HepG2 (cell line): ENCODE data around the gene CDC34. TPM values are rescaled to one million over a fixed set of nuclear protein-coding genes. Genes with fewer than 3 reads are reported as not detected.

ENCODE experiments used
- ATM ChIP-seq: fragments of 450-650 bp; IDR thresholded peaks from 2 replicates; pipeline ENCODE4 v1.7.1; 2017; ENCODE audit warnings: mild to moderate bottlenecking, borderline replicate concordance
- NCOA2 ChIP-seq: sonication (generic); formaldehyde crosslinking; IDR thresholded peaks from 2 replicates; pipeline ENCODE4 v1.8.0; 2022; ENCODE audit warnings: inconsistent platforms
- NKX3-1 ChIP-seq: sonication (generic); formaldehyde crosslinking; IDR thresholded peaks from 2 replicates; pipeline ENCODE4 v1.5.0; 2020; ENCODE audit warnings: missing genetic modification reagents
- SRF ChIP-seq: IDR thresholded peaks from 2 replicates; pipeline ENCODE4 v1.6.1; 2011; ENCODE audit warnings: mild to moderate bottlenecking, low read depth, low read length, moderate library complexity
- TEAD3 ChIP-seq: optimal IDR thresholded peaks from 2 replicates; pipeline ENCODE3; 2016; ENCODE audit warnings: borderline replicate concordance
- YEATS2 ChIP-seq: sonication (generic); formaldehyde crosslinking; IDR thresholded peaks from 2 replicates; pipeline ENCODE4 v1.4.0; 2020; ENCODE audit warnings: missing genetic modification reagents, borderline replicate concordance
- ZEB1 ChIP-seq: IDR thresholded peaks from 2 replicates; pipeline ENCODE4 v1.6.1; 2012; ENCODE audit warnings: mild to moderate bottlenecking, low read depth, inconsistent platforms; ENCODE audit not compliant: insufficient replicate concordance
- ZNF10 ChIP-seq: sonication (generic); formaldehyde crosslinking; IDR thresholded peaks from 2 replicates; pipeline ENCODE4 v1.4.0; 2020; ENCODE audit warnings: mild to moderate bottlenecking, low read depth, missing genetic modification reagents, borderline replicate concordance
- ZNF33A ChIP-seq: sonication (generic); formaldehyde crosslinking; IDR thresholded peaks from 2 replicates; pipeline ENCODE4 v1.5.1; 2020; ENCODE audit warnings: missing genetic modification reagents, mild to moderate bottlenecking, moderate library complexity, borderline replicate concordance
- ZNF7 ChIP-seq: IDR thresholded peaks from 2 replicates; pipeline ENCODE4 v1.6.1; 2016; ENCODE audit warnings: missing biosample characterization, missing genetic modification reagents
- ZNF749 ChIP-seq: sonication (generic); formaldehyde crosslinking; IDR thresholded peaks from 2 replicates; pipeline ENCODE4 v1.8.0; 2022; ENCODE audit warnings: mild to moderate bottlenecking, missing genetic modification reagents, moderate library complexity, borderline replicate concordance
- ZNF75D ChIP-seq: sonication (generic); formaldehyde crosslinking; IDR thresholded peaks from 2 replicates; pipeline ENCODE4 v1.8.1; 2023; ENCODE audit warnings: missing genetic modification reagents, mild to moderate bottlenecking, borderline replicate concordance
- polyA plus RNA-seq, 8 experiments: library from polyadenylated mRNA; depleted of rRNA in 3 of 8; stranded (reverse) in 7 of 8; unstranded in 1 of 8; fragments of >200 nt; fragmentation: Illumina TruSeq in 4 of 8; extraction: Trizol in 4 of 8; gene quantifications; 2 replicates each; pipeline versions ENCODE4 v1.2.1 to v1.2.3, GENCODE V29; 2011 to 2016; ENCODE audit warnings: low read depth in 4 of 8, missing spikeins in 1 of 8, mixed read lengths in 1 of 8; ENCODE audit not compliant: insufficient read depth in 1 of 8
- total RNA-seq, 5 experiments: library from RNA; depleted of rRNA; stranded (reverse); fragments of >200 nt; fragmentation: Illumina TruSeq; extraction: Trizol; gene quantifications; 2 replicates each; pipeline ENCODE4 v1.2.3, GENCODE V29; 2016; ENCODE audit warnings: low read depth in 1 of 5
- TF ChIP-seq, protein P1 (sequence below): sonication (generic); formaldehyde crosslinking; IDR thresholded peaks from 2 replicates; pipeline ENCODE4 v1.5.0; 2020; ENCODE audit warnings: mild to moderate bottlenecking, missing genetic modification reagents
- TF ChIP-seq, protein P2 (sequence below): sonication (generic); formaldehyde crosslinking; IDR thresholded peaks from 2 replicates; pipeline ENCODE4 v1.5.0; 2020; ENCODE audit warnings: missing genetic modification reagents
- TF ChIP-seq, protein P3 (sequence below): sonication (generic); formaldehyde crosslinking; IDR thresholded peaks from 2 replicates; pipeline ENCODE4 v1.4.0; 2020; ENCODE audit warnings: missing genetic modification reagents
- TF ChIP-seq, protein P4 (sequence below): IDR thresholded peaks from 2 replicates; pipeline ENCODE4 v1.6.1; 2016; ENCODE audit warnings: low read depth, missing genetic modification reagents, missing compliant biosample characterization

The CDC34 gene
- total and polyA plus RNA-seq, 2 of the 13 experiments (the other 11 are each of a cell fraction or from before 2014, with no cell fraction given) = 138 to 150 TPM

DNA sequence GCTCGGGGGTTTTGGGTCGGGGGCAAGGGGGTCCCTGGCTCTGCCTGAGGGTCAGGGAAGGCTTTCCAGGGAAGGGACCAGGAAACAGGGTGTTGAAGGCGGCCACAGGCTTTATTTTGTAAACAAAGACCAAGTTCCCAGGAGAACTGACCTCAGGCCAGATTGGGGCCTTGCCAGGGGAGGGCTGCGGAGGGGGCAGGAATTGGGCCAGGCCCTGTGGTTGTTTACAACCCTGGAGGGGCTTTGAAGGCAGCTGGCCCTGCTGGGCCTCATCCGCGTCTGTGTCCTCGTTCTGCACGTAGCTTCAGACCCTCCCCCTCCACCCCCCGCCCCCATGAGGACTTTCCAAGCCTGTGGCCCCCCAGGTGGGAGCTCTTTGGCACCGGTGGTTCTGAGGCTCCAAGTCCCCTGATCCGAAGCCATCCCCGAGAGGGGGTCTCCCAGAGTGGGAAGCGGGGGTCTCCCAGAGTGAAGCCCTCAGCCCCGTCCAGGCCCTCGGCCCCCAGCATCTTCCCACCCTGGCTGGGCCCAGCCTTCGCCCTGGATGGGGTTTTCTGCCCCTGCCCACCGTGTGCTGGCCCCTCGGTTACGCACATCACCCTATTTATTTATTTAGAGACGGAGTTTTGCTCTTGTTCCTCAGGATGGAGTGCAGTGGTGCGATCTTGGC, 27.3 kb downstream of the CDC34 start (continued):
- TF ChIP-seq, protein P1, sequence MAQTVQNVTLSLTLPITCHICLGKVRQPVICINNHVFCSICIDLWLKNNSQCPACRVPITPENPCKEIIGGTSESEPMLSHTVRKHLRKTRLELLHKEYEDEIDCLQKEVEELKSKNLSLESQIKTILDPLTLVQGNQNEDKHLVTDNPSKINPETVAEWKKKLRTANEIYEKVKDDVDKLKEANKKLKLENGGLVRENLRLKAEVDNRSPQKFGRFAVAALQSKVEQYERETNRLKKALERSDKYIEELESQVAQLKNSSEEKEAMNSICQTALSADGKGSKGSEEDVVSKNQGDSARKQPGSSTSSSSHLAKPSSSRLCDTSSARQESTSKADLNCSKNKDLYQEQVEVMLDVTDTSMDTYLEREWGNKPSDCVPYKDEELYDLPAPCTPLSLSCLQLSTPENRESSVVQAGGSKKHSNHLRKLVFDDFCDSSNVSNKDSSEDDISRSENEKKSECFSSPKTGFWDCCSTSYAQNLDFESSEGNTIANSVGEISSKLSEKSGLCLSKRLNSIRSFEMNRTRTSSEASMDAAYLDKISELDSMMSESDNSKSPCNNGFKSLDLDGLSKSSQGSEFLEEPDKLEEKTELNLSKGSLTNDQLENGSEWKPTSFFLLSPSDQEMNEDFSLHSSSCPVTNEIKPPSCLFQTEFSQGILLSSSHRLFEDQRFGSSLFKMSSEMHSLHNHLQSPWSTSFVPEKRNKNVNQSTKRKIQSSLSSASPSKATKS (CRISPR knock-in tag) = no peak
- TF ChIP-seq ZNF10 (no peak), ZNF749 (no peak), ZEB1 (no peak), SRF (no peak), NCOA2 (CRISPR knock-in tag) (no peak), ATM (no peak), ZNF33A (CRISPR knock-in tag) (no peak), ZNF75D (CRISPR knock-in tag) (no peak), ZNF7 (CRISPR knock-in tag) (no peak), YEATS2 (CRISPR knock-in tag) (peak; percentile 40; the same call in 1 of the 2 replicates), NKX3-1 (no peak), TEAD3 (CRISPR knock-in tag) (peak; percentile 38)
- TF ChIP-seq, protein P2, sequence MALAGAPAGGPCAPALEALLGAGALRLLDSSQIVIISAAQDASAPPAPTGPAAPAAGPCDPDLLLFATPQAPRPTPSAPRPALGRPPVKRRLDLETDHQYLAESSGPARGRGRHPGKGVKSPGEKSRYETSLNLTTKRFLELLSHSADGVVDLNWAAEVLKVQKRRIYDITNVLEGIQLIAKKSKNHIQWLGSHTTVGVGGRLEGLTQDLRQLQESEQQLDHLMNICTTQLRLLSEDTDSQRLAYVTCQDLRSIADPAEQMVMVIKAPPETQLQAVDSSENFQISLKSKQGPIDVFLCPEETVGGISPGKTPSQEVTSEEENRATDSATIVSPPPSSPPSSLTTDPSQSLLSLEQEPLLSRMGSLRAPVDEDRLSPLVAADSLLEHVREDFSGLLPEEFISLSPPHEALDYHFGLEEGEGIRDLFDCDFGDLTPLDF = no peak
- TF ChIP-seq, protein P3, sequence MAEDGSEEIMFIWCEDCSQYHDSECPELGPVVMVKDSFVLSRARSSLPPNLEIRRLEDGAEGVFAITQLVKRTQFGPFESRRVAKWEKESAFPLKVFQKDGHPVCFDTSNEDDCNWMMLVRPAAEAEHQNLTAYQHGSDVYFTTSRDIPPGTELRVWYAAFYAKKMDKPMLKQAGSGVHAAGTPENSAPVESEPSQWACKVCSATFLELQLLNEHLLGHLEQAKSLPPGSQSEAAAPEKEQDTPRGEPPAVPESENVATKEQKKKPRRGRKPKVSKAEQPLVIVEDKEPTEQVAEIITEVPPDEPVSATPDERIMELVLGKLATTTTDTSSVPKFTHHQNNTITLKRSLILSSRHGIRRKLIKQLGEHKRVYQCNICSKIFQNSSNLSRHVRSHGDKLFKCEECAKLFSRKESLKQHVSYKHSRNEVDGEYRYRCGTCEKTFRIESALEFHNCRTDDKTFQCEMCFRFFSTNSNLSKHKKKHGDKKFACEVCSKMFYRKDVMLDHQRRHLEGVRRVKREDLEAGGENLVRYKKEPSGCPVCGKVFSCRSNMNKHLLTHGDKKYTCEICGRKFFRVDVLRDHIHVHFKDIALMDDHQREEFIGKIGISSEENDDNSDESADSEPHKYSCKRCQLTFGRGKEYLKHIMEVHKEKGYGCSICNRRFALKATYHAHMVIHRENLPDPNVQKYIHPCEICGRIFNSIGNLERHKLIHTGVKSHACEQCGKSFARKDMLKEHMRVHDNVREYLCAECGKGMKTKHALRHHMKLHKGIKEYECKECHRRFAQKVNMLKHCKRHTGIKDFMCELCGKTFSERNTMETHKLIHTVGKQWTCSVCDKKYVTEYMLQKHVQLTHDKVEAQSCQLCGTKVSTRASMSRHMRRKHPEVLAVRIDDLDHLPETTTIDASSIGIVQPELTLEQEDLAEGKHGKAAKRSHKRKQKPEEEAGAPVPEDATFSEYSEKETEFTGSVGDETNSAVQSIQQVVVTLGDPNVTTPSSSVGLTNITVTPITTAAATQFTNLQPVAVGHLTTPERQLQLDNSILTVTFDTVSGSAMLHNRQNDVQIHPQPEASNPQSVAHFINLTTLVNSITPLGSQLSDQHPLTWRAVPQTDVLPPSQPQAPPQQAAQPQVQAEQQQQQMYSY (CRISPR knock-in tag) = no peak
- TF ChIP-seq, protein P4, sequence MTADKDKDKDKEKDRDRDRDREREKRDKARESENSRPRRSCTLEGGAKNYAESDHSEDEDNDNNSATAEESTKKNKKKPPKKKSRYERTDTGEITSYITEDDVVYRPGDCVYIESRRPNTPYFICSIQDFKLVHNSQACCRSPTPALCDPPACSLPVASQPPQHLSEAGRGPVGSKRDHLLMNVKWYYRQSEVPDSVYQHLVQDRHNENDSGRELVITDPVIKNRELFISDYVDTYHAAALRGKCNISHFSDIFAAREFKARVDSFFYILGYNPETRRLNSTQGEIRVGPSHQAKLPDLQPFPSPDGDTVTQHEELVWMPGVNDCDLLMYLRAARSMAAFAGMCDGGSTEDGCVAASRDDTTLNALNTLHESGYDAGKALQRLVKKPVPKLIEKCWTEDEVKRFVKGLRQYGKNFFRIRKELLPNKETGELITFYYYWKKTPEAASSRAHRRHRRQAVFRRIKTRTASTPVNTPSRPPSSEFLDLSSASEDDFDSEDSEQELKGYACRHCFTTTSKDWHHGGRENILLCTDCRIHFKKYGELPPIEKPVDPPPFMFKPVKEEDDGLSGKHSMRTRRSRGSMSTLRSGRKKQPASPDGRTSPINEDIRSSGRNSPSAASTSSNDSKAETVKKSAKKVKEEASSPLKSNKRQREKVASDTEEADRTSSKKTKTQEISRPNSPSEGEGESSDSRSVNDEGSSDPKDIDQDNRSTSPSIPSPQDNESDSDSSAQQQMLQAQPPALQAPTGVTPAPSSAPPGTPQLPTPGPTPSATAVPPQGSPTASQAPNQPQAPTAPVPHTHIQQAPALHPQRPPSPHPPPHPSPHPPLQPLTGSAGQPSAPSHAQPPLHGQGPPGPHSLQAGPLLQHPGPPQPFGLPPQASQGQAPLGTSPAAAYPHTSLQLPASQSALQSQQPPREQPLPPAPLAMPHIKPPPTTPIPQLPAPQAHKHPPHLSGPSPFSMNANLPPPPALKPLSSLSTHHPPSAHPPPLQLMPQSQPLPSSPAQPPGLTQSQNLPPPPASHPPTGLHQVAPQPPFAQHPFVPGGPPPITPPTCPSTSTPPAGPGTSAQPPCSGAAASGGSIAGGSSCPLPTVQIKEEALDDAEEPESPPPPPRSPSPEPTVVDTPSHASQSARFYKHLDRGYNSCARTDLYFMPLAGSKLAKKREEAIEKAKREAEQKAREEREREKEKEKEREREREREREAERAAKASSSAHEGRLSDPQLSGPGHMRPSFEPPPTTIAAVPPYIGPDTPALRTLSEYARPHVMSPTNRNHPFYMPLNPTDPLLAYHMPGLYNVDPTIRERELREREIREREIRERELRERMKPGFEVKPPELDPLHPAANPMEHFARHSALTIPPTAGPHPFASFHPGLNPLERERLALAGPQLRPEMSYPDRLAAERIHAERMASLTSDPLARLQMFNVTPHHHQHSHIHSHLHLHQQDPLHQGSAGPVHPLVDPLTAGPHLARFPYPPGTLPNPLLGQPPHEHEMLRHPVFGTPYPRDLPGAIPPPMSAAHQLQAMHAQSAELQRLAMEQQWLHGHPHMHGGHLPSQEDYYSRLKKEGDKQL (CRISPR knock-in tag) = no peak
